H1 (cell line): ENCODE measurements around the gene LAMA4. TPM values are rescaled to one million over a fixed set of nuclear protein-coding genes. Genes with fewer than 3 reads are reported as not detected.

ENCODE experiments used
- CHD1 ChIP-seq: IDR thresholded peaks from 2 replicates; pipeline ENCODE4 v1.6.1; 2012; ENCODE audit warnings: low read depth, low read length, improper control_type of control experiment
- HDAC2 ChIP-seq, 2 experiments: fragments of 300-600 bp in 1 of 2; sonication (generic) in 1 of 2; IDR thresholded peaks; 2 replicates each; pipeline ENCODE4 v1.6.1; 2011 to 2012; ENCODE audit warnings: low read depth in 2 of 2, low read length in 2 of 2, mild to moderate bottlenecking in 2 of 2, moderate library complexity in 2 of 2, borderline replicate concordance in 1 of 2, inconsistent platforms in 1 of 2
- KDM5A ChIP-seq: fragments of 200-600 bp; IDR thresholded peaks from 2 replicates; pipeline ENCODE4 v1.7.1; 2012; ENCODE audit warnings: mild to moderate bottlenecking, low read length, inconsistent platforms, mixed read lengths
- NANOG ChIP-seq: IDR thresholded peaks from 2 replicates; pipeline ENCODE4 v1.6.1; 2011; ENCODE audit warnings: low read length, low read depth, mild to moderate bottlenecking, inconsistent platforms; ENCODE audit not compliant: insufficient read depth, poor library complexity, severe bottlenecking
- SP4 ChIP-seq: IDR thresholded peaks from 2 replicates; pipeline ENCODE4 v1.6.1; 2012; ENCODE audit warnings: low read length, inconsistent platforms
- TEAD4 ChIP-seq: IDR thresholded peaks from 2 replicates; pipeline ENCODE4 v1.6.1; 2012; ENCODE audit warnings: low read depth, low read length, inconsistent platforms, mixed read lengths
- polyA plus RNA-seq, 7 experiments: library from polyadenylated mRNA; depleted of rRNA in 3 of 7; stranded (reverse) in 5 of 7; unstranded in 2 of 7; fragments of >200 nt in 5 of 7; fragments of 200-250 nt in 2 of 7; gene quantifications; 1 replicate in 5 of 7; 2 replicates in 1 of 7; 4 replicates in 1 of 7; pipeline versions ENCODE4 v1.2.1 to v1.2.3, GENCODE V29; 2011 to 2013; ENCODE audit warnings: missing spikeins in 2 of 7, mixed read lengths in 2 of 7
- total RNA-seq: library from RNA; stranded (reverse); fragmentation: NEBNext Ultra II Directional; extraction: Animal tissue kit (Norgen Biotek cat#: 25700); gene quantifications from 2 replicates; pipeline ENCODE4 v1.2.1, GENCODE V29; 2021

LAMA4 gene
- total and polyA plus RNA-seq, 2 of the 8 experiments (the other 6 are each of a cell fraction or from before 2014, with no cell fraction given) = 0.95 to 1.5 TPM

DNA sequence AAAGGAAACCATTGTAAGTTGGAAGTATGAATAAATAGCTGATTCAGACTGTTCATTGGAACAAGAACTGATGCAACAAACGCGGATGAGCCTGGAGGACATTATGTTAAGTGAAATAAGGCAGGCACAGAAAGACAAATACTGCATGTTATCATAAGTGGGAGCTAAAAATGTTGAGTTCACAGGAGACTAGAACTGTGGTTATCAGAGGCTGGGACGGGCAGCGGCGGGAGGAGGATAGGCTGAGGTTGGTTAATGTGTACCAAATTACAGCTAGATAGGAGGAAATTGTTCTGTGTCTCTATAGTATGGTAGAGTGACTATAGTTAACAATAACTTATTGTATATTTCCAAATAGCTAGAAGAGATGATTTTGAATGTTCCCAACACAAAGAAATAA, 126.2 kb downstream of the LAMA4 start (continued):
- TF ChIP-seq CHD1 (no peak), SP4 (no peak), NANOG (no peak), KDM5A (no peak), TEAD4 (no peak), HDAC2 (IDR thresholded peaks at IDR 0.05; ENCODE audit: borderline replicate concordance in 1 of 2, low read depth in 2 of 2, low read length in 2 of 2) (no peak)
